Measurements from ENCODE around the gene RPS16. TPM values are rescaled to one million over a fixed set of nuclear protein-coding genes. Genes with fewer than 3 reads are reported as not detected.

RPS16 gene
- total and polyA plus RNA-seq, 12 donors: 229 to 2,033 (median 1,202) TPM

GRCh38 chr19:39410831-39411080 lies 25.0 kb downstream of the RPS16 start:
- WGBS, 4 donors: 50 to 70% (median 68%) methylated on average over 1 of the region's 1 CpG
- TF ChIP-seq POLR2A (IDR thresholded peaks at IDR 0.05) (peak in 1 of 2 donors; percentile 1), CTCF (IDR thresholded peaks at IDR 0.05) (no peak)
- H3K4me3 ChIP-seq: peak overlapping the region in 1 of 4 donors; percentile 95
- H3K4me1 ChIP-seq (replicated peaks in 1 of 2): peaks cover 8 to 29% of the 10 kb centered on the region in 2 donors
- intact Hi-C loops (cut with DNase I): no loop called here
- no peaks in the 10 kb centered on the region for H3K9me3 ChIP-seq (replicated peaks in 1 of 3)
- H3K27me3 ChIP-seq: no peaks in the 10 kb centered on the region
- DNase-seq: no peak
- peaks cover 0 to 16% of the 10 kb centered on the region in 2 donors for H3K36me3 ChIP-seq (replicated peaks in 1 of 2)
- H3K27ac ChIP-seq: peak overlapping the region; percentile 89 to 96 (median 93)

- no peaks in the 10 kb centered on the region for H3K9me3 ChIP-seq (replicated peaks in 1 of 3)
- peaks cover 0 to 16% of the 10 kb centered on the region in 2 donors for H3K36me3 ChIP-seq (replicated peaks in 1 of 2)
- DNase-seq: peak; percentile 66 to 82 (median 75)
- TF ChIP-seq POLR2A (IDR thresholded peaks at IDR 0.05) (peak; percentile 37 to 57), CTCF (IDR thresholded peaks at IDR 0.05) (no peak)
- intact Hi-C loops (cut with DNase I): no loop called here
- no peaks in the 10 kb centered on the region for H3K27me3 ChIP-seq
- peak overlapping the region; percentile 89 to 96 (median 93) for H3K27ac ChIP-seq
- peaks cover 8 to 34% of the 10 kb centered on the region in 2 donors for H3K4me1 ChIP-seq (replicated peaks in 1 of 2)
- 4 to 6% (median 5%) methylated on average over 31 to 35 of the region's 35 CpGs for WGBS, 4 donors
- H3K4me3 ChIP-seq: peak overlapping the region in 2 of 4 donors; percentile 82 to 95
These were observed 25.5 kb downstream of the RPS16 start for GRCh38 chr19:39410017-39410830.

GRCh38 chr19:39409208-39410016 lies 26.3 kb downstream of the RPS16 start:
- Histone ChIP-seq H3K36me3 (replicated peaks in 1 of 2) (peaks cover 0 to 16% of the 10 kb centered on the region in 2 donors), H3K27ac (peak overlapping the region; percentile 89 to 97 (median 96)), H3K4me1 (replicated peaks in 1 of 2) (peaks cover 9 to 36% of the 10 kb centered on the region in 2 donors), H3K4me3 (peak overlapping the region in 2 of 4 donors; percentile 82 to 95), H3K9me3 (replicated peaks in 1 of 3) (no peaks in the 10 kb centered on the region), H3K27me3 (no peaks in the 10 kb centered on the region)
- TF ChIP-seq POLR2A (IDR thresholded peaks at IDR 0.05) (peak; percentile 51 to 61), CTCF (IDR thresholded peaks at IDR 0.05) (peak in 1 of 6 experiments; percentile 37)
- peak; percentile 81 to 88 (median 84) for DNase-seq
- intact Hi-C loops (cut with DNase I): no loop called here
- 2 to 4% (median 3%) methylated on average over 11 to 52 of the region's 52 CpGs for WGBS, 4 donors
